Left ventricle myocardium inferior (tissue), 1 donor: ENCODE measurements around the gene TNNC2. TPM values are rescaled to one million over a fixed set of nuclear protein-coding genes. Genes with fewer than 3 reads are reported as not detected.
A peak's percentile ranks its signal among the peaks of the same experiment; 100 is the strongest.

Experiments used
- DNase-seq: peaks from one replicate; pipeline ENCODE4 v3.0.0-alpha.2; 2020
- H3K27ac ChIP-seq: fragments of 200-600 bp; replicated peaks from 2 replicates; pipeline ENCODE4 v1.8.0; 2021
- H3K27me3 ChIP-seq: fragments of 200-600 bp; 2 replicates; pipeline ENCODE4 v1.8.0; 2021; ENCODE audit warnings: low read depth
- H3K36me3 ChIP-seq: fragments of 200-600 bp; 2 replicates; pipeline ENCODE4 v1.8.0; 2021
- H3K4me1 ChIP-seq: fragments of 200-600 bp; 2 replicates; pipeline ENCODE4 v1.8.0; 2021
- H3K4me3 ChIP-seq: fragments of 200-600 bp; 2 replicates; pipeline ENCODE4 v1.8.0; 2021; ENCODE audit warnings: mild to moderate bottlenecking, moderate library complexity
- H3K9me3 ChIP-seq: fragments of 200-600 bp; replicated peaks from 2 replicates; pipeline ENCODE4 v1.8.0; 2021
- CTCF ChIP-seq: fragments of 200-600 bp; IDR thresholded peaks from 2 replicates; pipeline ENCODE4 v1.8.0; 2021; ENCODE audit warnings: antibody characterized with exemption, mild to moderate bottlenecking, borderline replicate concordance
- intact Hi-C: fragments of 100-400 bp; cut with micrococcal nuclease; formaldehyde crosslinking; loops from one replicate; pipeline ENCODE4 v1.11.0; 2022
- total RNA-seq: library from RNA; stranded (reverse); fragmentation: NEBNext Ultra II Directional; extraction: Animal tissue kit (Norgen Biotek cat#: 25700); gene quantifications from one replicate; pipeline ENCODE4 v1.2.1, GENCODE V29; 2021
- donor health status: DM: no; HTN: yes; CAD: no; lungs with severe emphysema.

TNNC2 gene
- total RNA-seq, 1 donor from 2014 or later, result 0.33 TPM

DNA sequence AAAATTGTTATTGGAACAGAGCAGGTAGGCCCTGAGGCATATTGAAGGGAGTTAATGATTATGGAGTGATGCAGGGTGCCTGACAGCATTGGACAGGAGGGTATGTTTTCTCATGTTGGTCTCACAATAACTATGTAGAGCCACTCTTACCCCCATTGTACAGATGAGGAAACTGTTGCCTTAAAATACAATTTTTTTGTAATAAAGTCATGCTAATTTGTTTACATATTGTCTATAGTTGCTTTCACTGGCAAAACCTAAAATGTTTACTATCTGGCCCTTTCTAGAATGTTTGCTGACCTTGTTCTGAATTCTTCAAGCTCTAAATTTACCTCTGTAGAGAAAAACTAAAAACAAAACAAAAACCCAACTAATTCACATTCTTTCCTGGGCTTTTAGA lies 24.4 kb upstream of the TNNC2 start:
- DNase-seq, result no peak
- Histone ChIP-seq H3K4me1 (peaks cover 34% of the 10 kb centered on the region), H3K27me3 (no peaks in the 10 kb centered on the region), H3K4me3 (no peak overlapping the region), H3K36me3 (peaks cover 54% of the 10 kb centered on the region), H3K9me3 (no peaks in the 10 kb centered on the region), H3K27ac (peak overlapping the region; percentile 27)
- intact Hi-C loops, result no loop called here
- no peak for TF ChIP-seq CTCF

DNA sequence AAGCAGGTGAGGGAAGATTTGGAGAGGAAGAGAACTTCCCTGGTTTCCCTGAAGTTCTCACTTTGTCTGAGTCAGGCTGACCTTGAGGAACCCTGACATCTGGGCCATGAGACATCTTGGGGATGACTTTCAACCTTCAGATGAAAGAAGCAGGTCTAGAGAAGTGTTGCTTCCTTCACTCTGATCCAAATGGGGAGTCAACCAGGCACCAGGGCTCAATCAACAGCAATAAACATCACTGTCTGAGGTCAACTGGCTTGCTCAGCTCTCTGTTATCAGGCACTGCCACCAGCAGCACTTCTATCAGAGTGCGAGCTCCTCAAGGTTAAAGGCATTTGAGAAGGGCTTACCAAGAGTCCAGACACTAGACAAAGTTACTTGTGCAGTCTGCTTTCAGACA lies 23.8 kb upstream of the TNNC2 start:
- TF ChIP-seq CTCF, result no peak
- Histone ChIP-seq H3K9me3 (no peaks in the 10 kb centered on the region), H3K27me3 (no peaks in the 10 kb centered on the region), H3K4me3 (no peak overlapping the region), H3K36me3 (peaks cover 57% of the 10 kb centered on the region), H3K27ac (peak overlapping the region; percentile 27), H3K4me1 (peaks cover 28% of the 10 kb centered on the region)
- intact Hi-C loops, result no loop called here
- DNase-seq, result no peak

- intact Hi-C loops, result no loop called here
- Histone ChIP-seq H3K4me3 (no peak overlapping the region), H3K4me1 (peaks cover 21% of the 10 kb centered on the region), H3K27ac (no peak overlapping the region), H3K9me3 (no peaks in the 10 kb centered on the region), H3K27me3 (no peaks in the 10 kb centered on the region), H3K36me3 (peaks cover 64% of the 10 kb centered on the region)
- no peak for TF ChIP-seq CTCF
- no peak for DNase-seq
Measured at GRCh38 chr20:45850238-45850637, 23.1 kb upstream of the TNNC2 start.

- Histone ChIP-seq H3K27ac (no peak overlapping the region), H3K4me1 (peaks cover 14% of the 10 kb centered on the region), H3K36me3 (peaks cover 68% of the 10 kb centered on the region), H3K27me3 (no peaks in the 10 kb centered on the region), H3K9me3 (no peaks in the 10 kb centered on the region), H3K4me3 (no peak overlapping the region)
- TF ChIP-seq CTCF, result no peak
- intact Hi-C loops, result no loop called here
- no peak for DNase-seq
Measured at GRCh38 chr20:45848969-45849582, 22.0 kb upstream of the TNNC2 start.

- DNase-seq, result no peak
- Histone ChIP-seq H3K27me3 (no peaks in the 10 kb centered on the region), H3K27ac (no peak overlapping the region), H3K4me1 (peaks cover 21% of the 10 kb centered on the region), H3K36me3 (peaks cover 69% of the 10 kb centered on the region), H3K4me3 (no peak overlapping the region), H3K9me3 (no peaks in the 10 kb centered on the region)
- no peak for TF ChIP-seq CTCF
- intact Hi-C loops, result no loop called here
Measured at GRCh38 chr20:45848421-45848820, 21.3 kb upstream of the TNNC2 start.

- Histone ChIP-seq H3K9me3 (no peaks in the 10 kb centered on the region), H3K27ac (no peak overlapping the region), H3K27me3 (no peaks in the 10 kb centered on the region), H3K4me1 (peaks cover 38% of the 10 kb centered on the region), H3K4me3 (no peak overlapping the region), H3K36me3 (peaks cover 92% of the 10 kb centered on the region)
- intact Hi-C loops, result no loop called here
- DNase-seq, result no peak
- TF ChIP-seq CTCF, result no peak
Measured at GRCh38 chr20:45845452-45845851, 18.3 kb upstream of the TNNC2 start.
